CD4-positive, alpha-beta T cell (primary cell): ENCODE results near the gene GHR. TPM values are rescaled to one million over a fixed set of nuclear protein-coding genes. Genes with fewer than 3 reads are reported as not detected.

ENCODE experiments used
- ATAC-seq: fragments of 200-7000 bp; cut with Tn5 transposase; one replicate; pipeline ENCODE4 v1.10.0; 2022; ENCODE audit warnings: mild to moderate bottlenecking; ENCODE audit not compliant: poor library complexity
- CTCF ChIA-PET: fragments of 350-600 bp; sonication (Branson Sonifier 250); formaldehyde crosslinking; loops from one replicate; lab custom pipeline; 2021; ENCODE audit warnings: antibody characterized with exemption, inconsistent platforms; lab: Charles Lee
- POLR2A ChIA-PET: fragments of 350-600 bp; sonication (Branson Sonifier 250); formaldehyde crosslinking; loops from one replicate; lab custom pipeline; 2021; ENCODE audit warnings: antibody characterized with exemption, inconsistent platforms; lab: Charles Lee
- DNase-seq, 14 experiments: peaks; one replicate each; pipeline ENCODE4 v3.0.0-alpha.2; 2013 to 2020; ENCODE audit warnings: mixed read lengths in 2 of 14
- H3K27ac ChIP-seq, 2 donors: one replicate each; pipeline versions ENCODE4 v1.5.1 to v1.7.0; 2013; ENCODE audit warnings: low read length in 2 of 2, low read depth in 1 of 2, mild to moderate bottlenecking in 1 of 2
- H3K27me3 ChIP-seq, 2 experiments: 1 replicate in 1 of 2; 2 replicates in 1 of 2; pipeline versions ENCODE4 v1.6.1 to v1.7.0; 2013; ENCODE audit warnings: low read length in 2 of 2, control low read depth in 1 of 2, mild to moderate bottlenecking in 1 of 2, moderate library complexity in 1 of 2; ENCODE audit not compliant: insufficient read depth in 2 of 2, control insufficient read depth in 1 of 2
- H3K36me3 ChIP-seq: one replicate; pipeline ENCODE4 v1.6.1; 2013; ENCODE audit warnings: low read length, control low read depth; ENCODE audit not compliant: insufficient read depth
- H3K4me1 ChIP-seq: one replicate; pipeline ENCODE4 v1.6.1; 2013; ENCODE audit warnings: low read length, control low read depth; ENCODE audit not compliant: insufficient read depth
- H3K4me3 ChIP-seq: one replicate; pipeline ENCODE4 v1.5.1; 2013; ENCODE audit warnings: mild to moderate bottlenecking, low read length, moderate library complexity
- H3K9me3 ChIP-seq, 2 experiments: 1 replicate in 1 of 2; 2 replicates in 1 of 2; pipeline versions ENCODE4 v1.6.1 to v1.7.0; 2013; ENCODE audit warnings: low read length in 2 of 2, mild to moderate bottlenecking in 2 of 2, control low read depth in 1 of 2, moderate library complexity in 1 of 2; ENCODE audit not compliant: control insufficient read depth in 1 of 2, insufficient read depth in 1 of 2
- H3K27ac Mint-ChIP-seq: one replicate; pipeline ENCODE4 v1.8.0; 2020; ENCODE audit warnings: mixed read lengths
- H3K27me3 Mint-ChIP-seq: one replicate; pipeline ENCODE4 v1.8.0; 2021; ENCODE audit warnings: mixed read lengths
- H3K36me3 Mint-ChIP-seq: one replicate; pipeline ENCODE4 v1.8.0; 2021; ENCODE audit warnings: low read depth, mixed read lengths
- H3K4me1 Mint-ChIP-seq: one replicate; pipeline ENCODE4 v1.8.0; 2021; ENCODE audit warnings: low read depth, mixed read lengths
- H3K4me3 Mint-ChIP-seq: one replicate; pipeline ENCODE4 v1.8.0; 2020; ENCODE audit warnings: mild to moderate bottlenecking, mixed read lengths
- H3K9me3 Mint-ChIP-seq: one replicate; pipeline ENCODE4 v1.8.0; 2020; ENCODE audit warnings: mixed read lengths
- intact Hi-C, 2 experiments: fragments of 100-400 bp; cut with DNase I in 1 of 2; cut with micrococcal nuclease in 1 of 2; formaldehyde crosslinking; loops; one replicate each; pipeline versions ENCODE4 v1.15.1 to v1.9.0; 2023 to 2025; cut with DNase I, micrococcal nuclease
- total RNA-seq, 174 experiments: library from RNA in 2 of 174; stranded (reverse) in 2 of 174; gene quantifications; one replicate each; pipeline ENCODE4 v1.2.3 and lab custom pipeline; 2021 to 2026
- TF ChIP-seq, protein P1 (sequence below): fragments of 200-600 bp; IDR thresholded peaks from one replicate; pipeline ENCODE4 v1.8.0; 2022; ENCODE audit warnings: antibody characterized with exemption, mild to moderate bottlenecking

Gene GHR
- total RNA-seq, 2 experiments from 2014 or later = not detected

GRCh38 chr5:42653705-42654104 lies 230.5 kb downstream of the GHR start:
- no peak for DNase-seq
- Mint-ChIP-seq H3K9me3 (no peaks in the 10 kb centered on the region), H3K27me3 (peaks cover 12% of the 10 kb centered on the region), H3K4me1 (peaks cover 4% of the 10 kb centered on the region), H3K4me3 (no peak overlapping the region), H3K36me3 (no peaks in the 10 kb centered on the region), H3K27ac (no peak overlapping the region)
- ChIA-PET CTCF (no interaction called here), POLR2A (no interaction called here)
- H3K4me3 ChIP-seq = no peak overlapping the region
- H3K36me3 ChIP-seq = no peaks in the 10 kb centered on the region
- intact Hi-C loops = no loop called here
- no peaks in the 10 kb centered on the region for H3K4me1 ChIP-seq
- H3K9me3 ChIP-seq = no peaks in the 10 kb centered on the region
- H3K27me3 ChIP-seq = no peaks in the 10 kb centered on the region
- ATAC-seq = no peak
- no peak overlapping the region for H3K27ac ChIP-seq
- TF ChIP-seq, protein P1, sequence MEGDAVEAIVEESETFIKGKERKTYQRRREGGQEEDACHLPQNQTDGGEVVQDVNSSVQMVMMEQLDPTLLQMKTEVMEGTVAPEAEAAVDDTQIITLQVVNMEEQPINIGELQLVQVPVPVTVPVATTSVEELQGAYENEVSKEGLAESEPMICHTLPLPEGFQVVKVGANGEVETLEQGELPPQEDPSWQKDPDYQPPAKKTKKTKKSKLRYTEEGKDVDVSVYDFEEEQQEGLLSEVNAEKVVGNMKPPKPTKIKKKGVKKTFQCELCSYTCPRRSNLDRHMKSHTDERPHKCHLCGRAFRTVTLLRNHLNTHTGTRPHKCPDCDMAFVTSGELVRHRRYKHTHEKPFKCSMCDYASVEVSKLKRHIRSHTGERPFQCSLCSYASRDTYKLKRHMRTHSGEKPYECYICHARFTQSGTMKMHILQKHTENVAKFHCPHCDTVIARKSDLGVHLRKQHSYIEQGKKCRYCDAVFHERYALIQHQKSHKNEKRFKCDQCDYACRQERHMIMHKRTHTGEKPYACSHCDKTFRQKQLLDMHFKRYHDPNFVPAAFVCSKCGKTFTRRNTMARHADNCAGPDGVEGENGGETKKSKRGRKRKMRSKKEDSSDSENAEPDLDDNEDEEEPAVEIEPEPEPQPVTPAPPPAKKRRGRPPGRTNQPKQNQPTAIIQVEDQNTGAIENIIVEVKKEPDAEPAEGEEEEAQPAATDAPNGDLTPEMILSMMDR = no peak

DNA sequence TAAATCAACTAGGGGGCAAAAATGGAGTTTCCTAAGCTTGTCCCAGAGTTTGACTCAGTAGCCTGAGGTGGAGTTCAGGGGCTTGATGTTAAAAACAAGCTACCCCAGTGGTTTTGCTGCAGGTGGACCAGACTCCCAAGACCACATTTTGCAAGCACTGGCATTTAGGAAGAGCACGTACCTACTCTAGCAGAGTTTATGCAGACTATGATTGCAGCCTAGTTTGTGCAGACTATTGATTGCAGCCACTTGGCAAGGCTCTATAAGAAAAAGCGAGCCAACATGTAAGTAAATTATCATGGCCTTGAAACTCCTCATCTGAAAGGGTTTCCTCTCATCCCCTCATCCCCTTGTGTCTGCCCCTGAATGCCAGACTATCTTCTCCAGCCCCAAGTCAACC lies 231.4 kb downstream of the GHR start:
- no peaks in the 10 kb centered on the region for H3K36me3 Mint-ChIP-seq
- H3K9me3 Mint-ChIP-seq = no peaks in the 10 kb centered on the region
- Histone ChIP-seq H3K27me3 (no peaks in the 10 kb centered on the region), H3K9me3 (no peaks in the 10 kb centered on the region), H3K4me3 (no peak overlapping the region), H3K4me1 (no peaks in the 10 kb centered on the region), H3K27ac (no peak overlapping the region), H3K36me3 (no peaks in the 10 kb centered on the region)
- peaks cover 19% of the 10 kb centered on the region for H3K27me3 Mint-ChIP-seq
- peaks cover 4% of the 10 kb centered on the region for H3K4me1 Mint-ChIP-seq
- TF ChIP-seq, protein P1 = no peak
- ChIA-PET POLR2A (no interaction called here), CTCF (no interaction called here)
- DNase-seq (no peak), ATAC-seq (no peak)
- intact Hi-C loops = no loop called here
- H3K27ac Mint-ChIP-seq = no peak overlapping the region
- H3K4me3 Mint-ChIP-seq = no peak overlapping the region

GRCh38 chr5:42655982-42656650 lies 232.9 kb downstream of the GHR start:
- H3K36me3 Mint-ChIP-seq = no peaks in the 10 kb centered on the region
- Histone ChIP-seq H3K36me3 (no peaks in the 10 kb centered on the region), H3K9me3 (no peaks in the 10 kb centered on the region), H3K27ac (no peak overlapping the region), H3K27me3 (no peaks in the 10 kb centered on the region), H3K4me3 (no peak overlapping the region), H3K4me1 (no peaks in the 10 kb centered on the region)
- H3K27ac Mint-ChIP-seq = no peak overlapping the region
- H3K4me1 Mint-ChIP-seq = peaks cover 4% of the 10 kb centered on the region
- ChIA-PET CTCF (no interaction called here), POLR2A (no interaction called here)
- H3K27me3 Mint-ChIP-seq = peaks cover 19% of the 10 kb centered on the region
- no peak for DNase-seq
- no peak overlapping the region for H3K4me3 Mint-ChIP-seq
- TF ChIP-seq, protein P1 = no peak
- ATAC-seq = no peak
- H3K9me3 Mint-ChIP-seq = peaks cover 2% of the 10 kb centered on the region
- intact Hi-C loops = no loop called here
